ENCODE data around the gene OLFM1.

OLFM1 gene

DNA sequence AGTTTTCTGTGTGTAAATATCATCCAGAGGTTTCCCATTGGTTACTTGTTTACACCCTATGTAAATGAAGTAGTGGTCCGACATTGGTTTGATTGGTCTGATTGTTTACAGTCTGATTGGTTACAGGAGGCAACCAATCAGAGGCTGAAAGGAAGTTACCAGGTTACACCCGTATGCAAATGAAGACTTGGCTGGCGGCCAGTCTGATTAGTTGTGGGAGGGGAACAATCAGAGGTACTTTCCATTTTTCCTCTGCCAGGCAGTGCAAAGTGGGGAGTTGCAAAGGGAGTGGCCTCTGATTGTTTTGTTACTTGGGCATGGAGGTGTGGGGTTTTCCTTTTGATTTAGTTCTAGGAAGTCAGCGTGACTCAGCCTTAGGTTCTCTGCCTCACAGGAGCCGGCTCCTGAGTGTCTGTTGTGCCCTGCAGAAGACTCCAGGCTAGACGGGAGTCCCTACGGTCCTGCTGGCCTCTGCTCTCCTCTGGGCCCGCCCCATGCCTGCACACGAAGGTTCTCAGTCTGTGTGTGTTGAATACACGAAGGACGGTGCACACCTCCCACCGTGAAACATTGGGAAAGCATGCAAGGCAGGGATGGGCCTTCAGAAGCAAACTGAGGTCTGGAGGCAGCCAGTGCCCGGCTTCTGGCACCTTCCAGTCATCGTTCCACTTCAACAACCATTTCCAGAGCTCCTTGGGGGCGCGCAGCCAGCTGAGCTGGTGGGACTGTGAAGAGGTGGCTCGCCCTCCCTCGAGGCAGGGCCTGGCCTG lies 42.9 kb downstream of the OLFM1 start:
- no peak for DNase-seq (ENCODE audit: low read depth)
- TF ChIP-seq, protein P1, sequence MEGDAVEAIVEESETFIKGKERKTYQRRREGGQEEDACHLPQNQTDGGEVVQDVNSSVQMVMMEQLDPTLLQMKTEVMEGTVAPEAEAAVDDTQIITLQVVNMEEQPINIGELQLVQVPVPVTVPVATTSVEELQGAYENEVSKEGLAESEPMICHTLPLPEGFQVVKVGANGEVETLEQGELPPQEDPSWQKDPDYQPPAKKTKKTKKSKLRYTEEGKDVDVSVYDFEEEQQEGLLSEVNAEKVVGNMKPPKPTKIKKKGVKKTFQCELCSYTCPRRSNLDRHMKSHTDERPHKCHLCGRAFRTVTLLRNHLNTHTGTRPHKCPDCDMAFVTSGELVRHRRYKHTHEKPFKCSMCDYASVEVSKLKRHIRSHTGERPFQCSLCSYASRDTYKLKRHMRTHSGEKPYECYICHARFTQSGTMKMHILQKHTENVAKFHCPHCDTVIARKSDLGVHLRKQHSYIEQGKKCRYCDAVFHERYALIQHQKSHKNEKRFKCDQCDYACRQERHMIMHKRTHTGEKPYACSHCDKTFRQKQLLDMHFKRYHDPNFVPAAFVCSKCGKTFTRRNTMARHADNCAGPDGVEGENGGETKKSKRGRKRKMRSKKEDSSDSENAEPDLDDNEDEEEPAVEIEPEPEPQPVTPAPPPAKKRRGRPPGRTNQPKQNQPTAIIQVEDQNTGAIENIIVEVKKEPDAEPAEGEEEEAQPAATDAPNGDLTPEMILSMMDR (conservative IDR thresholded peaks at IDR 0.05; ENCODE audit: control insufficient read depth, insufficient read depth, low read depth, low read length), result no peak
- no peak overlapping the region for H3K4me3 ChIP-seq (ENCODE audit: control insufficient read depth, low read depth, low read length)

DNA sequence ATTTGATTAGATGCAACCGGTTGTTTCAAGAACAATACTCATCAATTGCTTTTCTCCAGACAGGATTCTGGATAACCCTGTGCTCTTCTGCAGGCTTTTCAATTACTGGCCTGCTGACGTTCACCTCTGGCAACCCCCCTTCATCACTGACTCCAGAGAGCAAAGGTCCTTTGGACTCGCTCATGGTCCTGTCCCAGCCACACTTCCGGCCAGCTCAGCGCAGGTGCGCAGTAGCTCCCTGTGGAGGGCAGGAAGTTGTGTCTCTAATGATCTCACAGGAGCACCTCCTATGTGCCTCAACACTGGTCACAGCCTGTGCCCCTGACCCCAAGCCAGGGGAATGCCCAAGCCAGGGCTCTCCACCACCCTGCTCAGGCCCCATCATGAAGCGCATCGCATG lies 44.0 kb downstream of the OLFM1 start:
- no peak overlapping the region for H3K4me3 ChIP-seq (ENCODE audit: control insufficient read depth, low read depth, low read length)
- TF ChIP-seq, protein P1 (conservative IDR thresholded peaks at IDR 0.05; ENCODE audit: control insufficient read depth, insufficient read depth, low read depth, low read length), result no peak
- no peak for DNase-seq (ENCODE audit: low read depth)

DNA sequence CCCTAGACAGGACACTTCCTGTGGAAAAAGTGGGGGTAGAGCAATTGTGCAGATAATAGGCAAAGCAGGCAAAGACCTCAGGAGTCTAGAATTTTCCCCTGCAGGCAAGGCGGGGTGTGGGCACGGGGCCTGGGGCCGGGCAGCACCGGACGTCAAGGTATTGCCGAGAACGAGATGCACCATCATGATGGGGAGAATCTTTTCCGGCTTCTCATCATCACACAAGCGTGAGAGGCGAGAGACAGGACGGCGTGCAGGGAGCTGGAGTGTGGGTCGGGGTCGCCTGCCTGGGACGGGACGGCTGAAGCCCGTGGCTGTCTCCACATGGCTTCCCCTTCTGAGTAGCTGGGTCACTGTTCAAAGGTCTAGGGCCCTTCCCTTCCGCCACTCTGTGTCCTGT lies 44.5 kb downstream of the OLFM1 start:
- TF ChIP-seq, protein P1 (conservative IDR thresholded peaks at IDR 0.05; ENCODE audit: control insufficient read depth, insufficient read depth, low read depth, low read length), result no peak
- H3K4me3 ChIP-seq (ENCODE audit: control insufficient read depth, low read depth, low read length), result no peak overlapping the region
- DNase-seq (ENCODE audit: low read depth), result no peak

DNA sequence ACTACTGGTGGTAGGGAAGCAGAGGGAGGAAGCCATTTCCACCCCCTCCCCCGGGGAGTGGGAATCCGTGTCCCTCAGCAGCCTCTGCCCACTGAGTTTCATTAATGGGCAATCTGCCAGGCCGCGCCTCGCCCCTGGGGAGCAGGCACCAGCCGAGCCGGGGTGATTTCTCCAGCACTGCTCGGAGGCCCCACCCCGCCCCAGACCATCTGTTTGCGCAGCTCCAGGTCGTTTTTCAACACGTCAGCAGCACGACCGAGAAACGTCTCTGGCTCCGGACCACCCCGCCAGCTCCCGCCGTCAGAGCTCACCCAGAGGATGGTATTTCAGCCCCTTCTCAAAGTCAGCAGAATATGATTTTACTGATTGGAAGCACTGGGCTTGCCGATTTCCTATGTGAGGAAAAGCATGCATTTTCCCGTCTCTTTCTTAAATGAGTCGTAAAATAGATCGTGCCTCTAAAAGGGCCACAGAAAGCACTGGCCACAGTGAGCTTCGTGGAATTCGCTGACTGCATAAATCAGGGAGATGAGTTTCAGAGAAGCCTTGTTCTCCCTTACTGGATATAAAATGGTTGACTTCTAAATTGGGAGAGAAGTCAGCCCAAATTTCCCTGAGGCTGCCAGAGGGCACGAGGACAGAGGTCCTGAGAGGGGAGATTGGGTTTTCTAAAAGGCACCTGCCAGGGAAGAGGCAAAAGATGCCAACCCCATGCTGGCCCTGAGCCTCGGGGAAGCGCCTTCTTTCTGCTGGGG lies 47.0 kb downstream of the OLFM1 start:
- TF ChIP-seq, protein P1 (conservative IDR thresholded peaks at IDR 0.05; ENCODE audit: control insufficient read depth, insufficient read depth, low read depth, low read length), result no peak
- DNase-seq (ENCODE audit: low read depth), result no peak
- H3K4me3 ChIP-seq (ENCODE audit: control insufficient read depth, low read depth, low read length), result no peak overlapping the region

DNA sequence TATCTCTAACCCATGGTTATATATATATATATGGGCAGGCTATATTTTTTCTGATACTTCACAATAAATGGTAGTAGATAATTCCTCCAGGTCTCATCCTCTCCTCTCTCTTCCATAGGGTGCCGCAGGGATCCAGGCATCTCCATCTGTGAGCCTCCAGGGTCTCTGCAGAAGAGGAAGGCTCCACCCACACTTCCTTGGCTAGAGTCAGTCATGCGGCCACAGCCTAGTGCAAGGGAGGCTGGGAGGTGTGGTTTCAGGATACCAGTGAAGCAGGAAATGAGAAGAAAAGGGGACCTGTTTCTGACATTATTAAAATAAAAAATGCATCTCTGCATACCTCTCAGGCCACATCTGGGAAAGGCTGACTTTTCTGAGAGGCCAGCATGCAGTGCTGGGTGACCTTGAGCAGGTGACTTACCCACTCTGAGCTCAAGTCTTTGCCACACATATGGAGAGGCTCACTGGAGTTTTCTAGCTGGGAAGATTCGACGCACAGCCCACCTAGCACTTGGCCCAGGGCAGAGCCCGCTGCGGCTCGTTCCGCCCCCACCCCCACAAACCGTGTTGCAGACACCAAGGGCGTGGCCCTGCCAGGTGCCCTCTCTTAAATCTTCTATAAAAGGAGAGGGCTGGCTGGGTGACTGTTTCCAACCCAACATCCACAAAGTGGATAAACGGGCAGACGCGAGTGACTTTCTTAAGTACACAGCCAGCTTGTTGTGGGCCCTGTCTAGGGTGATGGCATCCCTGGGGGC lies 47.9 kb downstream of the OLFM1 start:
- H3K4me3 ChIP-seq (ENCODE audit: control insufficient read depth, low read depth, low read length), result no peak overlapping the region
- DNase-seq (ENCODE audit: low read depth), result no peak
- TF ChIP-seq, protein P1 (conservative IDR thresholded peaks at IDR 0.05; ENCODE audit: control insufficient read depth, insufficient read depth, low read depth, low read length), result no peak

DNA sequence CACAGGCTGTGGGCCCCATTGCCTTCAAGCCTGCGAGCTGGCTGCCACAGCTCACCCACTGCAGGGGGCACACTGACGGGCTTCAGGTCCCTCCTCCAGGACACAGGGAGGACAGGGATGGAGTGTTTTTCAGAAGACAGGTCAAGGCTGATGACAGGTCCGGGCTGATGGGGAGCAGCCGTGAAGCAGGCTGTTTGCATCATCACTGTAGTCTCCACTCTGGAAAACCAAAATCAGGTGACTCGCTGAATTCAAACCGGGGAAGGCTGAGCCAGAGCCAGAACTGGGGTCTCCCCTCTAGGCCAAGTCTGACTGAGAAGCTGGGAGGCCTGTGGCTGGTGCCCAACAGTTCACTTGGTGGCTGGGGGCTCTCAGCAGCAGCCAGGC lies 48.5 kb downstream of the OLFM1 start:
- TF ChIP-seq, protein P1 (conservative IDR thresholded peaks at IDR 0.05; ENCODE audit: control insufficient read depth, insufficient read depth, low read depth, low read length), result no peak
- H3K4me3 ChIP-seq (ENCODE audit: control insufficient read depth, low read depth, low read length), result no peak overlapping the region
- DNase-seq (ENCODE audit: low read depth), result no peak
